HG03521 (cell line): ENCODE data around the gene C9orf152.
A peak's percentile ranks its signal among the peaks of the same experiment; 100 is the strongest.

Experiments
- ATAC-seq: cut with Tn5 transposase; IDR thresholded peaks from one replicate; pipeline ENCODE4 v1.9.1; 2021; ENCODE audit warnings: mild to moderate bottlenecking, moderate library complexity; ENCODE audit not compliant: unreplicated experiment

Gene C9orf152

DNA sequence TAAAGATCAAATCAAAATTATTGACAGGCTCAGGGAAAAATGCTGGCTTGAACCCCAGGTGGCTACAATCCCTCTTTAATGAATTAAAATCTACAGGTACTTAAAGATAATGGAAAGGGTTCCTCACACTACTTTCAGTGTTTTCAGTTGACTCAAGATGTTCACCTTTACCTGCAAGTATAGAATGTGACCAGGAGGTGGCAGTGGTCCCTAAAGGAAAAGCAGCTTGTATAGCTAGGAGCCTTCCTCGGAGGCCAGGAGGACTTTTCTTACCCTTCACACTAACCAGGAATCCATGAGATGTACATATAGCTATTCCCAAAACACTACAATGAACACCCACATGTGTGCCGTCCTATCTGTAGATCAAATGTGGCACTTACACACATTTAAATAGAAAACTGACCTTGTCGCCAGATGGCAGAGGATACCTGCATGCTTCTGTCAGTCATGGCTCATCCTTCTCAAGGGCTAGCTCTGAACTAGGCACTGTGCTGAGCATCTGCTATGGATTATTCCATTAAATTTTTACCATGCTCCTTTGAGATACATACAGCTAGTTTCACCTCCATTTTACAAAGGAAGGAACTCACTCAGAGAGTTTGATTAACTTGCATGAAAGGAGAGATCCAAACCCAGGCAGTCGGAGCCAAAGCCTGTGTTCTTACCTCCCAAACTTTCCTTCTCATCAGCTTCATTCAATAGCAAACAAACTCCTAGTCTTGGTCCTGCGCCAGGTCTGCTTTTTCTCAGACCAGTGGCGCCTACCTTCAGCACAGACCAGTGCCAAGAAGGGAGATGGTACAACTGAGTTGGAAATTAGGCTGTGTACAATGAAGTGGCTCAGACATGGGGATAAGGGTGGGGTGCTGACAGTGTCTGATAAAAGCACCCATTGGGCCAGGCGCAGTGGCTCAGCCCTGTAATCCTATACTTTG is 24.5 kb downstream of the C9orf152 start:
- ATAC-seq, result peak; percentile 75

DNA sequence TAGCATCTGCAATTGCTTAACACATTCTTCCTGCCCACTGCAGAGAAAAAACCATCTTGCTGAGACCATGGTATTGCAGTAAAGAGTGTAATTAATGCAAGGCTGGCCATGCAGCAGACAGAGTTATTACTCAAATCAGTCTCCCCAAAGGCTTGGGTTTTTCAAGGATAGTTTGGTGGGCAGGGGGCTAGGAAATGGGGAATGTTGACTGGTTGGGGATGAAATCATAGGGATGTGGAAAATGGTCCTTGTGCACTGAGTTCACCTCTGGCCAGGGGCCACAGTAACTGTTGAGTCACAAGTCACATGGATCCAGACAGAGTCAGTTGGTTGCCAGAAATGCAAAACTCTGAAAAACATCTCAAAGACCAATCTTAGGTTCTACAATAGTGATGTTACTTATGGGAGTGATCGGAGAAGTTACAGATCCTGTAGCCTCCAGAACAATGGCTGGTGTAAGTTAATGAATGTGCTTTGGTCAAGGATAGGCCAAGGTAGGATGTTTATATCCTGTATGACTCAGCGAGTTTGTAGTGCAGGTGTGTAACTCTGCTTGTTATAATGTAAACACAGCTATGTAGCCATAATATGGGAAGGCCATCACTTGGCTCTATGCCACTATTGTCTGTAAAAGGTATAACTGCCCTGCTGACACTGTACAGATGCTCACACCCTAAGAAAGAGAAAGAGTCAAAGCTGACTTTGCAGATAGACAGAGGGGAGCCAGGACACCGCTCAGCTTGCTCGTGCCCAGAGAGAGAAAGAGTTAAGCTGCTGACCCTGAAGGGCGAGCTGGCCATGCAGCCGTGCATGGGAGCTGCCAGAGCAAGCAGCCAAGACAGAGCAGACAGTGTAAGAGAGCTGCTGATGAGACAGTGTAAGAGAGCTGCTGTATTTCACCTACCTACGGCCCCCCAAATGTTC is 27.2 kb downstream of the C9orf152 start:
- ATAC-seq, result no peak

DNA sequence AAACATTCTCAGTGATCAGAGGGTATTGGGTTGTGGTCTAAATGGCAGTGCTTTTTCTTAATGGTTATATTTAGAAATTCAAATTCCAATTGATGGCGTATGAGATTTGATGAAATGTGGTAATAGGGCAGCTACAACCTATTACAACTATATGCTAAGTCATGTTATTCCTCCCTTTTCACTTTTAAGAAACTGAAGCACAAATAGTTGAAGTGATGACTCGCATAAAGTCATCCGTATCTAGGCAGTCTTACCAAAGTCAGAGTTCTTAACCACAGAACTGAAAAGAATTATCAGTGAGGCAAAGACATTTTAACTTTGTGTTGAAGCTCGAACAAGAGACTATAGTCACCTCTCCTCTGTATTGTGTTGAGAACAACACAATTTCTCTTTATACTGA is 28.2 kb downstream of the C9orf152 start:
- ATAC-seq, result no peak

DNA sequence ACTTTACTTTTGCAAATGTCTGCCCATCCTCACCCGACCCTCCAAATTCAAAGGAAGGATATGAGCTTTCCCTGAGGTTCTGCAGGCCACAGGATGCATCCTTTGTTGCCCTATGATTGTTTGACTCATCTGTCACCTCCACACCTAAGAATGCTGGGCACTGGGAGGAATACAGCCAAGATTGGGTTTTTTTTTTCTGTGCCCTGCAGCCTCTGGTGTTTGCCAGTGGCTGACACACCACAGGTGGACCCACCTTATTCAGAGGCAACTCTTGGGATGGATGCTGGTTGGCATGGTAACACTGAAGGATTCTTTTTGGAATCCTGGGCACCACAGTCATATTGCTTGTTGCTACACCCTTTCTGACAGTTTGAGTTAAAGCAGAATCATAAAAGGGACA is 29.7 kb downstream of the C9orf152 start:
- ATAC-seq, result no peak

- no peak for ATAC-seq
These were observed 32.5 kb downstream of the C9orf152 start for GRCh38 chr9:110175275-110175968.

DNA sequence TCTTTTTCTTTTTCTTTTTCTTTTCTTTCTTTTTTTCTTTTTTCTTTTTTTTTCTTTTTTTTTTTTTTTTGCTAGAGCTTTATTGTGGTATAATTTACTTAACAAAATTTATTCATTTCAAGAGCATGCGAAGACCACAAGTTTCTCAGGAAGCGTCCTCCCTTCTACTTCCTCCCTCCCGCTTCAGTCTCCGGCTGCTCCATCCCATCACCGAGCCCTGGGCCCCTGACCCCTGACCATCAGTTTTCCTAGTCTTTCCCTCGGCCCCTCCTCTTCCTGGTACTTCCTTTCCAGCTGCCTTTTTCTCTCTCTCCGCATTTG is 34.7 kb downstream of the C9orf152 start:
- ATAC-seq, result no peak

DNA sequence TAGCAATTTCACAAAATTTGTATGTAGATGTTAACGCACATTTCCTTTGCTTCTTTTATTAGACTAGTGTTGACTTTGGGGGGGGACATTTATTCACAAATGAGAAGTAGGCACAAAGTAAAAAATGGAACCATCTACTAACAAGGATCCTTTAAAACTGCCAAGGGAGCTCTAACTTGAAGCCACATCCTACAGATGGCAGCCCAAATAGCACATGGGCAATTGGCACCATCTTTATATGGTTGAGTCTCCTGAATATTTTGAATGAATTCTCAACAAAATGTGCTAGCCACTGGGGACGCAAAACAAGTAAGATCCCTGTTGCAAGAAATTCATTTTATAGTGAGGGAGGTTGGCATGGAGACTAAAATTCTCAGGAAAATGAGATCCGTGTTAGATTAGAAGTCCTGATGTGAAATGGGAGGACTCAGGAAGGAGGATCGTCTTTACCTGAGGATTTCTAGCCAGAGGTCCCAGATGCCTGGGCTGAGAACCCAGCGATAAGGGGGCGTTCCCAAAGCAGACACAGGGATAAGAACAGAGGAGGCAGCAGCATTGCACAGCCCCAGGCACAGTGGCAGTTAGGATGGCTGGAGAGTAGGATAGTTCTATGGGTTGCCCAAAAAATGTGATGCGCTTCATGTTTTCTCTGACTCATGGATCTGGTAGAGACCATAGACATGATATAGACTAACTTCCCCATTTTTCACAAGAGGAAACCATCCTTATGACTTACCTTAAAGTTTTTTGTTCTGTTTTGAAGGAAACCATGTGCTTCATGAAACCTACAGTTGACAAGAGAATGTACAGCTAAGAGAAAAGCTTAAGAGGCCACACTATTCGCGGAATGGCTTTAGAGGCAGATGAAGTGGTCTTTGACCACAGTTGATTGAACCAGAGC is 37.4 kb downstream of the C9orf152 start:
- no peak for ATAC-seq

GRCh38 chr9:110168486-110168885 is 39.5 kb downstream of the C9orf152 start:
- ATAC-seq, result no peak

GRCh38 chr9:110161940-110162339 is 46.0 kb downstream of the C9orf152 start:
- ATAC-seq, result no peak

- ATAC-seq, result no peak
These were observed 47.3 kb downstream of the C9orf152 start for GRCh38 chr9:110160685-110161084.

DNA sequence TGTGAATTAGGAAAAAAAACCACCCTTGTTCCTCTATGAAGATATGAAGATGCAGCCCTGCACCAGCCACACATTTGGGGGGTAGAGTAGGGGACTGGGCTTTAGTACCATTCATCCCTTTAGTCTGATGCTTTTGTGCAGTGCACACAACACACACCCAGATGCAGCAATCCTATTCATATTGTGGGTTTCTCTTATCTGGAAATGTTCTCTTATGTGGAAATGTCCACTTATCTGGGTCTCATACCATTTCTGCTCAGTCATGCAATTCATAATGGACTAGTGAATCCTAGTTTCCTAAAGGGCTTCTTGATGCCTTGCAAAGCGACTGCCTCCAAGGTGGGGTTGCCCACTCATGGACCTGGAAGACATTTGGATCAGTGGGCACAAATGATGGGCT is 47.8 kb downstream of the C9orf152 start:
- no peak for ATAC-seq

- no peak for ATAC-seq
These were observed 49.9 kb downstream of the C9orf152 start for GRCh38 chr9:110157823-110158664.

DNA sequence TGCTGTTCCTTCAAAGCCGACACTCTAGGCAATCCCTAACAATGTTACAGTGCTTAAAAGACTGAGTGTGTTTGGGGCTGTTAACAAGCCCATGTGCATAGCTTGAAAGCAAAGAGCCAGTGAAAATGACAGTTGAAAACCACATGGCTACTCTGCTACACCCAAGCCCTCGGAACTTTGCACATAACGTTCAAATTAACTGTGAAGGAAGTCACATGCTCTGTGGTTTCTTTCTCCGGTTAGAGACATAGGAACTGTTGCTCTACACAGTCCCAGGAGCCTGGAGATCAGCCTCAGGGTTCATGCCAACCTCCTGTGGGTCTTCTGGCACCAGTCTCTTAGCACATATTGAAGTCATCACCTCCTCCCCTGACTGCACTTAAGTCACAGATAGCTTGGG is 51.1 kb downstream of the C9orf152 start:
- peak; percentile 69 for ATAC-seq

GRCh38 chr9:110156416-110156815 is 51.5 kb downstream of the C9orf152 start:
- ATAC-seq, result no peak

DNA sequence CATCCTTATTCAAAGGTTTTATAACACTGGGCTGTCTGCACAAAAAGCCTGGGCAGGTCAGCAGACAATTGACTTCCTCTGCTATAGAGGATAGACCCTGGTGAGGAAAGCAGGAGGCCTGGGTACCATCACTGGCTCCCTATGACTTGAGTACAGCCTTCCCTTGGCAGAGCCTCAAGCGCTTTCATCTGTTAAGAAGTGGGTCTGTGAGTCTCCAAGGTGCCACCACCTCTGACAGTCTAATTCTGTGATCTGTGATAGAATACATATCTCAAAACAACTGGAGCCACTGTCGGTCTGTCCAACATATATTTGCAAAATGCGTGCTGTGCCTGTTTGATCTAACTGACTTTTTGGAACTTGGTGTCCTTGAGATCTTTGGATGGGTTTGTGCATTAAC is 52.2 kb downstream of the C9orf152 start:
- ATAC-seq, result no peak

DNA sequence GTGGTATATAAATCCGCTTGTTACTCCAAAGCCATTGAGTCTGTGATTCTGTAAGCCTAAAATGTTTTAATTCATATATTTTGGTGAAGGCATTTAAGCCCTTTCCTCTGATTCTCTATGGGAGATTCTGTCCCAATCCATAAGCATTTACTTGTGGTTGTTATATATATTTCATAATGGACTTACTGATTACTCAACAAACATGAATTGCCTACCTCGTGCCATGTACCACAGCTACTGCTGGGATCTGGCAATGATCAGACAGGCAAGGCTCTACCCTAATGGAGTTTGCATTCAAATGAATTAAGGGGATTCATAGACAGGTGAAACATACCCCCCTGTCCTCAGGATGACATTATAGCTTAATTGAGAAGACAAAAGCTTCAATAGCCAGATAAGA is 54.5 kb downstream of the C9orf152 start:
- ATAC-seq, result no peak

GRCh38 chr9:110152704-110153374 is 55.1 kb downstream of the C9orf152 start:
- ATAC-seq, result no peak
